HG02970 (cell line): ENCODE data around the gene ARHGAP6.
"Not testable (repeated sequence)": the region's sequence is repeated elsewhere in the genome, so short reads cannot be mapped to it uniquely, and the experiment has no call there.

Experiments used
- ATAC-seq: cut with Tn5 transposase; IDR thresholded peaks from one replicate; pipeline ENCODE4 v1.9.1; 2021; ENCODE audit warnings: mild to moderate bottlenecking, moderate library complexity, moderate number of reproducible peaks; ENCODE audit not compliant: unreplicated experiment, low FRiP score

Gene ARHGAP6

DNA sequence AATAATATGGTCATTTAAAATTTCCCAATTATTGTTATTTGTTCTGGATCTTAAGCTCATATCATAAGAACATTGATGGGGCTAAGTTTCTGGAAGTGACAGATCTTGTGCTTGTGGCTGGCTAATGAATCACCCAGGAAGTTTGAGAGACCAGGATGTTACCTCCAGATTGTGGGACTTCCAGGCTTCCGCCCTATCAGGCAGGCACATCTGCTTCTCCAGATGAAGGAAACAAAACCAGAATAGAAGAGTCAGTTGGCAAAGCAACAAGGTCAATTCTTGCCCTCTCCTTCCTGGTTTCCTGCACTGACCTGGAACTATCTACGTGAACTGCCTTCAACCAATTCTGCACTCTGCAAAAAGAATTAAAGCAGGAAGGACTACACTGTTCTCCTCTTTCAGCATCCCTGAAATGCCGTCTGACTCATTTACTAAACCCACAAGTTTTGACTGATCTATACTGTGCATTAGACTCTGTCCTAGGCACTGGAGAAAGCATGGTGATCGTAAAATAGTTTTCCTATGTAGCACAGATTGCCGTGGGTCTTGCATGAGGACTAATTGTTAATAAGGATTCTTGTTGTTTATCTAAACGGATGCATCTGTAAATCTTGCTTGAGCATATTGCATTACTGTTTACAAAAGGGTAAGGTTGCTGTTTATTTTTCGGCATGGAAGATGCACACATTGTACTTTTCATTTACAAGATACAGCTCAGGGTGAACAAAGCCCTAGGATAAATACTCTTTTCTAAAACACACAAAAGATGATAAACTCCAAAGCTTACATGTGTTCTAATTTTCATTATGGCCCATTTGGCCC, 297.9 kb downstream of the ARHGAP6 start:
- no peak for ATAC-seq

DNA sequence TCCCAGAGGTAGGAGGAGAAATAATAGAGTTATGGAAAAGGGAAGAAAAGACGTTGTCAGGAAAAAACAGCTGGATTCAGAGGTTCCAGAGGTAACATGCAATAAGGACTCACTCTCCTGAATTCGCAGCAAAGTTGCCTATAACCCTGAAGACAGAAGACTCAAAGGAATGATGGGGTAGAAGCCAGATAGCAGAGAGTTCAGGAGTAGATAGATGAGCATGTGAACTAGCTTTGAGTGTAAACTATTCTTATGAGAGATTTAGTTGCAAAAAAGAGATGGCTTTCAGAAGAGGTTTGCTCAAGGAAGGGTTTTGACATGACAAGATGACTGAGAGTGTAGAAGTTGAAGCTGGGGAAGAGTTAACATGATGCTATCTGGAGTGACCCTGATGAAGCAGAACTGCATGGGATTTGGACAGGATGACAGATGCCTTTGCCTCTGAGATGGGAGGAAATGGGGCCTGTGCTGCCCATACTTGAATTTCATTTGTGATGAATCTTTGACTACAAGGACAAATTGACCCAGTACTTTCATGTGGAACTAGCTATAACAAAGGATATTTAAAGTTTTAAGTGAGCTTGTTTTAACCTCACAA, 298.6 kb downstream of the ARHGAP6 start:
- ATAC-seq = no peak

DNA sequence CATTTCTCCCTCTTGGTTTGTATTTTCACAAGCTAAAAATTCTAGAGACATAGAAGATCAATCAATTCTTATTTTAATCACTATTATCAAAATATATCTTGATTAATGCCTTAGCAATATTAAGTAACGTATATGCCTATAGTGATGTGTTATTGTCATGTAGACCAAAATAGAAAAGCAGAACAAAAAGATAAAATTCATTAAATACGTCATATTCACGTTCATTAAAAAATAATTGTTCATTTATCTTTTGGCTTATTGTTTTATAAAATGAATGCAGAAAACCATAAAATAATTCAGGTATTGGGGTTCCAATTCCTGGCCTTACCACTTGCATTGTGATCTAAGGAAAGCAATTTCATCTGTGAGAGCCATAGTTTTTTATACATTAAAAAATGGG, 300.3 kb downstream of the ARHGAP6 start:
- ATAC-seq = no peak

DNA sequence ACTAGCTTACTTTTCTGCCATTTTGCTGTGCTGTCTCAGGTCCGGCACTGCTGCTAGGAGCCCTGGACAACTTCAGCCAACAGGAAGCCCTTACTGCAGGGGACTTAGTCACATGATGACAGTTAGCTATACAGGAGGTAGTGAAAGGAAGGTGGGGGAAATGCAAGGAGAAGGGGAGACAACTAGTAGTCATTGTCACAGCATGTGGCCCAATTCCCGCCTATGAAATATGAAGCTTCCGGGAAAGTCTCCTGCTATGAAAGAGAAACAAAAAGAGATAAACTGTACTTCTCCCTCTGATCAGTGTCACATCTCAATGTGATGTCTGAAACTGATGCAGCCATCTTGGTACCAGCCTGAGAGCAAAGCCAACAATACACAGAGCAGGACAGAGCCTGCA, 300.9 kb downstream of the ARHGAP6 start:
- ATAC-seq = no peak

DNA sequence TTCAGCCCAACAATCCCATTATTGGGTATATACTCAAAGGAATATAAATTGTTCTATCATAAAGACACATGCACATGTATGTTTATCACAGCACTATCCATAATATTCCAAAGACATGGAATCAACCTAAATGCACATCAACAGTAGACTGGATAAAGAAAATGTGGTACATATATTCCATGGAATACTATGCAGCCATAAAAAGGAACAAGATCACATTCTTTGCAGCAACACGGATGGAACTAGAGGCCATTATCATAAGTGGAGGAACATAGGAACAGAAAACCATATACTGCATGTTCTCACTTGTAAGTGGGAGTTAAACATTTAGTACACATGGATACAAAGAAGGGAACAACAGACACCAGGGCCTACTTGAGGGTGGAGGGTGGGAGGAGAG, 301.9 kb downstream of the ARHGAP6 start:
- not testable (repeated sequence) for ATAC-seq

DNA sequence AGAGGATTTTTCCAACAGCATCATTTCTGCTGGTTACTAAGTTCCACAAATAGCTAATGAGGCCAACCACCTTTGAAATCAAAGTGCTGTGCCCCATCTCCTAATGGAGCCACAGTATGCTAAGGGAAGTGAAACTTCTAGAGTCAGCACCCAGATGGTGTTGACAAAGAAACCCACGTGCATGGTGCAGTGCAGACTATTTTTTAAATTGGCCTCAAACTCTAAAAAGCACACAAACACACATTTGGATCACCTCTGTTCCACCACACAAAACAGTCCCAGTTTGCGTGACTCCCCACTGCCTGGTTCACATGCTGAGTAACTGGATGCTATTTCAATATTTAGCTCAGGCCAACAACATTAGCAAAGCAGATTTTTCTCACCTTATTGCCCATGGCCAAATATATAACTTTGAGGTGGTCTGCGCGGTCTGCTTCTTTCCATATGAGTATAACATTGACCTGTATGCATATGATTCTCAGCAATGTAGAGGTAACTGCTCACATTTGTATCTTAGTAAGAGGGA, 302.6 kb downstream of the ARHGAP6 start:
- ATAC-seq = peak; percentile 81

DNA sequence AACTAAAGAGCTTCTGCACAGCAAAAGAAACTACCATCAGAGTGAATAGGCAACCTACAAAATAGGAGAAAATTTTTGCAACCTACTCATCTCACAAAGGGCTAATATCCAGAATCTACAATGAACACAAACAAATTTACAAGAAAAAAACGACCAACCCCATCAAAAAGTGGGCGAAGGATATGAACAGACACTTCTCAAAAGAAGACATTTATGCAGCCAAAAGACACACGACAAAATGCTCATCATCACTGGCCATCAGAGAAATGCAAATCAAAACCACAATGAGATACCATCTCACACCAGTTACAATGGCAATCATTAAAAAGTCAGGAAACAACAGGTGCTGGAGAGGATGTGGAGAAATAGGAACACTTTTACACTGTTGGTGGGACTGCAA, 304.1 kb downstream of the ARHGAP6 start:
- ATAC-seq = not testable (repeated sequence)

DNA sequence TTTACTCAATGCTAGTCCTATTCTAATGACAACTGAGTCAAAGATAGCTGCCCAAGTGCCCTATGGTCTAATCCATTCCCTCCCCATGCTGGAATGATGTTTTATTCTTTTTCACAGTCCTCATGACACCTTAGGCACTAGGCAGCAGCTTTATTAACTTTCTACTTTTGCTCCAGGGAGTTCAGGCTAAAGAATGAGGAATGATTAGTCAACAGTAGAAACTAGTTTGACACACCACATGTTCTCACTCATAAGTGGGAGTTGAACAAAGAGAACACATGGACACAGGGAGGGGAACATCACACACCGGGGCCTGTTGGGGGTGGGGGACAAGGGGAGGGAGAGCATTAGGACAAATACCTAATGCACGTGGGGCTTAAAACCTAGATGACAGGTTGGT, 309.8 kb downstream of the ARHGAP6 start:
- not testable (repeated sequence) for ATAC-seq

DNA sequence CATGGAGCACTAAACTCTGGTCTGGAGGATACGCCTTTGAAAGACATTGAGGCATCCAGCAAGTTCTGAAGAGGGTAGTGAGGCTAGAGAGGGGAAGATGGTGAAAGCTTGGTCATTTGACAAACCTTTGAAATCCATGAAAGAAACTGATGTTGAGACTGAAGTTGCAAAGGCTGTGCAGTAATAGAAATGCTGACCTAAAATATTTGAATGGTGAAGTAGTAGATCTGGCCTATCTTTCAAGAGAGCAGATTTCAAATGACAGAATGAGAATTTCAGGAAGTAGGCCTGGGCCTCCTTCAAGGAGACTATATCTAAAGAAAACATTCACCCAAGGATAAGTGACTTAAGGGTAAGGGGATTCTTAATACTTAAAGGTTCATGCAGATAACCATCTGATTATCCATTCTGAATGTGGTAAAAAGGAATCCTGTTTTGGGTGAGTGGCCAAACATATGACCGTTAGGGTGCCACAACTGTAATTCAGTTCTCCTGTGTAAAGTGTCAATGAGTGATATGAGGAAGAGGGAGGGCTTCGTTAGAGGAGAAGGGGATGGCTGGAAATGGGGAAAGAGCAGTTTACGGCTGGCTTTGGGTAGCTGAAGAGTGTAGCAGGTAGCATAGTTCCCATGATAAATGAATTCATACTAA, 310.3 kb downstream of the ARHGAP6 start:
- no peak for ATAC-seq

DNA sequence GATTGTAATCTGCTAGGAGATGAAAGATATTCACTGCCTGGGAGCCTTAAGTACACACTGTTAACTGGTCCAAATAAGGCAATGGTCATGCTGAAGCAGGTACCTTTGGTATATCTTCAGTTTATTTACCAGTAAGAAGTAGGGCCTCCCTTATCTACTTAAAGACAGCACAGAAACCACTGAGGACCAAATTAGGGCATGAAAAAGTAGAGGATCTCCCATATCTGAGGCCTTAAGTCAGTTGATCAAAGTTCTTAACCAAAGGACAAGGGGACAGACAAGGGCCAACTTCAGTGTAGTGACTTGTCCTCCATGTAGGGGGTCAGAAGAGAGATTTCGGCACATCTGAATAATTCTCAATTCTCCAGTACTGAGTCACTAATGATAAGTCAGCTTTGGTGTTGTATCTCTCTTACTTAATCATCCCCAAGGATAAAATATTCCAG, 313.4 kb downstream of the ARHGAP6 start:
- no peak for ATAC-seq

DNA sequence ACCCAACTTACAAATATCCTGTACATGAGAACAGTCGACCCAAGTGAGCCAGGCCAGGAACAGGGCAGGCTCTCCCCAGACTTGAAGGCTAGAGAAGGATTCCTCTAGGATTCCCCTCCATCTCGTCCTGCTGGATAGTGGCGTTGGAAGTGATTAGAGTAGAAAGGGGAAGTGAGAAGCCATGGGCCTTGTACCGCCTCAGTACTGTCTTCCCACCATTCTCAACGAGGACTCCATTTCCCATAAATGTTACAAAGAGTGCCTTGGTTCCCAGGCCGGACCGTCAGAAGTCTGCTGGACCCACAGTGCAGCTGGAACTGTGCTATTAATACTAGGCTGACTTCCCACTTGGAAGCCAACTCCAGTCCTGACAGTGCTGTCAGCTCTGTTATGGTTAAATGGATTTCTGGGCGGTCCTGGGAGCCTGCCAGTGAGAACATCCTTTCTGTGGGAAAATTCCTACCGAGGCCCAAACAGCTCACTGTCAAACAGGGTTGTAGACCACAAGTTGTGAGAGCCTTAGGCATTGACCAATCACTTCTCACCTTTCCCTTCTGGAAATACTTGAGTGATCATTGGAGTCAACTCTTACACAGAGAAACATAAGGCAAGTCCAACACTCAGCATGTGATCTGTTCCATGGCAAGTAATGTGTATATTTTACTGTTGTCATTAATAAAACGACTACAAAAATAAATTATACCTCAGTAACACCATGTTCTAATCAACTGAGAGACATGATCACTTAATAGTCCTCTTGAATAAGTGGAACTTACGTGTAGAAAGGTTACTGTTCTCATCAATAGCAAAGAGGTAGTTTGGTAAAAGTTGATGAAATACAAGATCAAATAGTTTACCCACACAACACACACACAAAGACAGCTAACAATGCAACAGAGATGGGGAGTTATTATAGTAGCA, 314.1 kb downstream of the ARHGAP6 start:
- ATAC-seq = no peak

DNA sequence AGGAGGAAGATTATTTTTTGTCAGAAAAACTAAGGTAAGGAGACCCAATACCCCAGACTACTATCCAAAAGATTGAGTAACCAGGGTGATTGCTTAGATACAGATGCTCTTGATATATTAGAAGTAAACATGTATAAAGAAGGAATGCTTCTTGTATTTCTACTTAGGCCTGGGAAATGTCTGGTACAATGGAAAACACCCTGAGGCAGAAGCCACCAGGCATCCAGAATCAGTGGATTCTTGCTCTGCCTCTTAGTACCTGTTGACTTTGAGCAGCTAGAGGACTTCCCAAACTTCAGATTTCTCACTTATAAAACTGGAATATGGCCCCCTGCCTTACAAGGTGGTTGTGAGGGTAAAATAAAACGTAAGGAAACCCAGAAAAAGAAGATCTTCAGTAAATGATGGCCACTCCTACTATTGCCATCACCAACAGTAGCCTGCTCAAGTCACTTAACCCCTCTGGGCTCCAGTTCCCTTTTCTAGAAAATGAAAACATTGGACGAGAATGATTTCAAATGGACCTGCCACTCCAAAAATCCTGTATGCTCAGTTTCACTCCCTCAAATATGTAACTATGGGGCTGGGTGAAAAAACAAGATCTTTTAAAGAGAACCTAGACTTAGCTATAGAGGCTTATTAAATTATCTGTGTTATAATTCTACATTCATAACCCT, 315.9 kb downstream of the ARHGAP6 start:
- no peak for ATAC-seq

DNA sequence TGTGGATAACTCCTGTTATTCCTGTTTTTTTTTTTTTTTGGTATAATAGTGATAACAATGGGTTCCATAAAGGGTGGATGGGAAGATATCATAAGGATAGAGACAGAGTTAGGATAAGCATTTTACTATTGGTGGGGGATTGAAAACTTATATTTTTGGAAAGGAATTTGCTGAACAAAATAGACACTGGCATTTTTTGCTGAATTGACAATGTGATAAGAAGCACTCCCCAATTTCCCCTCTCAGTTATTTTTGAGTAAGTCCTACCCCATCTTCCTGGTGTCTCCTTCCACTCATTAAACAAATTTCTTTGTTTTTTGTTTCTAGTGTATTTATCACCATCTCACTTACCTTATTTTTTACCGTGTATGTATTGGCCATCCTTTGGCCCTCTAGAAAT, 316.7 kb downstream of the ARHGAP6 start:
- ATAC-seq = no peak

DNA sequence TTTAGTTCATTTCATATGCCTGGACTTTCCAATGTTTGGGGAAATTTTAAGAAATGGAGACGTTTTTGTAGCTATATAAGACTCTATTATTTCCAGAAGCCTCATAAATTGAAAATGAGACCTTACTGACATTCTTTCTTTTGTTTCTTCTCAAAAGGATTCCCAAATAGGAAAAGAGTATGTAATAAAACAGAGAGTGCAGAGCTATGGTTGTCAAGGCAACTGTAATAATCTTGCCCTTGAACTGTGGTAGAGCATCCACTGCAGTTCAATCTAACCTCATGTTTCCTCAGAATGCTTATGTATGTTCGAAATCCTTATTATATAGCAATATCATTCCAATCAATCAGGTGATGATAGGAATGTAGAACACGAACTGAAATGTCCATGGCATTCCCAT, 318.4 kb downstream of the ARHGAP6 start:
- no peak for ATAC-seq

DNA sequence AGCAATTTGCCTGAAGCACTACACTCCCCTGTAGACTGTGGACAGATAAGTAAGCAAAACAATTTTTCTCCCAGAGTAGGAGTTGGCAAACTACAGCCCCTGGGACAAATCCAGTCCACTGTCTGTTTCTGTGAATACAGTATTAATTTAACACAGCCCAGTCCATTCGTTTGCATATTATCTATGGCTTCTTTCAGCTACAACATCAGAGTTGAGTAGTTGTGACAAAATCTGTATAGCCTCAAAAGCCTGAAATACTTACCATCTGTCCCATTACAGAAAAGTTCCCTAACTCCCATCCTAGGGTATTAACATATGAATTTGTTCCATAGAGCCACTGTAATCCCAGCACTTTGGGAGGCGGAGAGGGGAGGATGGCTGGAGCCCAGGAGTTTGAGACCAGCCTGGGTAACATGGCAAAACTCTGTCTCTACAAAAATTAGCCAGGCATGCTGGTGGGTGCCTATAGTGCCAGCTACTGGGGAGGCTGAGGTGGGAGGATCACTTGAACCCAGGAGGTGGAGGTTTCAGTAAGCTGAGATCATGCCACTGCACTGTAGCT, 319.5 kb downstream of the ARHGAP6 start:
- no peak for ATAC-seq

DNA sequence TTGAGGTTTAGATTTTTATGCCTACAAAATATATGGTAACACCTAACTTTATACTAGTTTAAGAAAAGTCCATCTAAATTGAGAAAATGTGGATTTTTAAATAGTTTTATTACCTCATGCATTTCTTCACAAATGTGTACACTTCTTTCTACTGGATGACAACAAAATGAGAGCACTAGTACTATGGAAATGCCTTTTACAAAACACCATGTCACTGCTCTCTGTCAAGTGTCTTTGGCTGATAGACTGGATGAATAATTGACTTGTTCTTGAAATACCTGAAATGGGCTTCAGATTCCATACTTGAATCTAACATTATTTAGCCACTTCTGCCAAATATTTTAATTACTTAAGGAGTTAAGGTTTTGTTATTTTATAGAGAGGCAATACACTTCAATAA, 323.0 kb downstream of the ARHGAP6 start:
- no peak for ATAC-seq

DNA sequence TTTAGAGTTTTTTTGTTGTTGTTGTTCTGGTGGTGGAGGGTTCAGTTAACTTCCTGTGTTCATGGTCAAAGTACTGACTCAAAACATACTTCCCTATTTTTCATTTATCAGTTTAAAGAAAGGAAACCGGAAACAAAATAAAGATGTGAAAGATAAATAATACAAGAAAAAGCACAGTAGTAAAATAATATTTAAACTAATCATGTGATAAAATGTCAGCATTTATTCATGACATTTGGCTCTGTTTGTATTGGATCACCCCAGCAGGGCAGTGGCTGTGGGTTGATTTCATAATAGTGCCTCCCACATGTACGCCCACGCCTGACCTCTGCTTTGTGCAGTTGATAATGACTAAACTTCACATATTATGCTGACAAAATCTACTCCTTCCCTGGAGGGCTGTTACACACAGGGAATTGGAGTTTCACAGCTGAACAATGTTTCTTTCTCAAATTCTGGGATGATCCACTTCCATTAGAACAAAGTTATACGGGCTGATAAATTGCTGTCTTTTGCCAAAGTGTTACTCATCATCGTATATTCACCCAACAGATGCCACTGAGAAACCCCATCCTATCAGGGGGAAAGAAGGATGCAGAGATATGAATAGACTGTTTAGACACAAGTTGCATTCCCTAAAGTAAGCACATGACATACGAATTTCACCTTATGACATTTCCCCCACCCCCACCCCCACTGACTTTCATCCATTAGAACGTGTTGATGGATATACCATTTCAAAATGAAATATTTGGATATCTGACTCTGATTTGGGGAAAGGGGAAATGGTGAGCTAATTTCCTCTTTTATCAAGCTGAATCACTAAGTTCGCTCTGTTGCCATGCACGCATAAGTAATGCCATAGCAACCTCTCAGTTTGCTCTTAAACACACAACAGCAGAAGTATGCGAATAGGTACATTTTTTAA, 324.2 kb downstream of the ARHGAP6 start:
- ATAC-seq = no peak

DNA sequence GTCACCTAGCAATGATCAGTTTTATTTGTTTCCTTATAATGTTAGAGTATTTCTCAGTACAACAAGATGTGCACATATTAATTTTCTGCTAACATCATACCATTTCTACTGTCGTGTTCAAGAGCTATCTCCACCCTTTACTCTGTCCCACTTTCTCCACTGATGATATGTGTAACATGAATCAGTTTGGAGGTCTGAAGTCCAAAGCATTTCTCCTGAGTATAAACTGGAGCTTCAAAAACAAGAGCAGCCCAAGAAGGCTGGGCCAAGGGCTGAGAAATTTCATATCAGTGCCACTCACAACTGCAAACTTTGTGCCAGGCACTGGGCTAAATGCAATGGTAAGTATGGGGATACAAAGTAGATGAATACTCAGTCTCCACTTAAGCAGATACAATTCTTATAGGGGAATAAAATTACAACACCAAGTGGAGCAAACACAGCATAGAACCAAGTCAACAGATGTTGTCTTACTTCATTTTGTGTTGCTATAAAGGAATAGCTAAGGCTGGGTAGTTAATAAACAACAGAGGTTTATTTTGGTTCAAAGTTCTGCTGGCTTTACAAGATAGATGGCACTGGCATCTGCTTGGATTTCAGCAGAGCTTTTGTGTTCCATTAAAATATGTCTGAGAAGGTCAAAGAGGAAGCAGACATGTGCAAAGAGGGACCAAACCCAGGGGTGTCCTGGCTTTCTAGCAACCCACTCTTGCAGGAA, 328.3 kb downstream of the ARHGAP6 start:
- ATAC-seq = no peak
